CD4-positive, CD25-positive, alpha-beta regulatory T cell (primary cell): ENCODE measurements around the gene HDAC4. TPM values are rescaled to one million over a fixed set of nuclear protein-coding genes. Genes with fewer than 3 reads are reported as not detected.

Experiments
- ATAC-seq, 2 donors: fragments of 150-1000 bp; cut with Tn5 transposase; one replicate each; pipeline ENCODE4 v1.10.0; 2021; ENCODE audit warnings: low read depth in 2 of 2, moderate number of reproducible peaks in 2 of 2, moderate library complexity in 1 of 2
- DNase-seq, 3 donors: peaks; one replicate each; pipeline versions ENCODE4 v3.0.0 to v3.0.0-alpha.2; 2012 to 2022; ENCODE audit warnings: mixed read lengths in 1 of 3
- H3K27ac ChIP-seq: one replicate; pipeline ENCODE4 v1.7.0; 2013; ENCODE audit warnings: mild to moderate bottlenecking, low read length; ENCODE audit not compliant: insufficient read depth, poor library complexity, severe bottlenecking
- H3K27me3 ChIP-seq: one replicate; pipeline ENCODE4 v1.7.0; 2013; ENCODE audit warnings: low read length; ENCODE audit not compliant: control insufficient read depth, insufficient read depth
- H3K36me3 ChIP-seq: one replicate; pipeline ENCODE4 v1.7.0; 2013; ENCODE audit warnings: mild to moderate bottlenecking, low read length, moderate library complexity; ENCODE audit not compliant: control insufficient read depth, insufficient read depth
- H3K4me1 ChIP-seq: 2 replicates; pipeline ENCODE4 v1.7.0; 2013; ENCODE audit warnings: mild to moderate bottlenecking, low read length; ENCODE audit not compliant: insufficient read depth, control insufficient read depth, poor library complexity, severe bottlenecking
- H3K4me3 ChIP-seq: one replicate; pipeline ENCODE4 v1.7.0; 2013; ENCODE audit warnings: low read depth, mild to moderate bottlenecking, low read length, moderate library complexity
- H3K9me3 ChIP-seq, 2 experiments: 1 replicate in 1 of 2; 2 replicates in 1 of 2; pipeline ENCODE4 v1.7.0; 2013; ENCODE audit warnings: low read length in 2 of 2, mild to moderate bottlenecking in 1 of 2, moderate library complexity in 1 of 2; ENCODE audit not compliant: control insufficient read depth in 2 of 2
- H3K27ac Mint-ChIP-seq, 3 donors: one replicate each; pipeline ENCODE4 v1.8.0; 2020 to 2022; ENCODE audit warnings: mild to moderate bottlenecking in 3 of 3, mixed read lengths in 3 of 3, moderate library complexity in 2 of 3
- H3K27me3 Mint-ChIP-seq: one replicate; pipeline ENCODE4 v1.8.0; 2022; ENCODE audit warnings: mild to moderate bottlenecking, mixed read lengths
- H3K36me3 Mint-ChIP-seq: one replicate; pipeline ENCODE4 v1.8.0; 2020; ENCODE audit warnings: mixed read lengths
- H3K4me1 Mint-ChIP-seq, 4 donors: one replicate each; pipeline ENCODE4 v1.8.0; 2020 to 2022; ENCODE audit warnings: mixed read lengths in 4 of 4, mild to moderate bottlenecking in 1 of 4
- H3K4me3 Mint-ChIP-seq, 4 donors: one replicate each; pipeline ENCODE4 v1.8.0; 2020 to 2022; ENCODE audit warnings: mild to moderate bottlenecking in 4 of 4, mixed read lengths in 4 of 4, moderate library complexity in 3 of 4
- H3K9me3 Mint-ChIP-seq, 7 donors: one replicate each; pipeline ENCODE4 v1.8.0; 2020 to 2022; ENCODE audit warnings: mixed read lengths in 7 of 7, mild to moderate bottlenecking in 3 of 7, moderate library complexity in 2 of 7
- polyA plus RNA-seq, 4 donors: library from polyadenylated mRNA; unstranded; fragments of 300-500 nt; fragmentation: Illumina TruSeq; gene quantifications; one replicate each; pipeline ENCODE4 v1.2.3, GENCODE V29; 2021
- total RNA-seq: library from RNA; stranded (reverse); gene quantifications from one replicate; pipeline ENCODE4 v1.2.3, GENCODE V29; 2022

Gene HDAC4
- total and polyA plus RNA-seq, 5 donors from 2014 or later: 6.5 to 118 (median 8.6) TPM

- Mint-ChIP-seq H3K9me3 (peaks cover 0 to 14% (median 2%) of the 10 kb centered on the region in 7 donors), H3K27me3 (no peaks in the 10 kb centered on the region), H3K36me3 (peaks cover 24% of the 10 kb centered on the region), H3K4me1 (peaks cover 31 to 94% (median 60%) of the 10 kb centered on the region in 4 donors), H3K27ac (peak overlapping the region in 2 of 3 donors; percentile 58 to 90), H3K4me3 (peak overlapping the region; percentile 64 to 84 (median 81))
- H3K9me3 ChIP-seq: peaks cover 0 to 3% of the 10 kb centered on the region in 2 experiments
- no peak for DNase-seq
- H3K27me3 ChIP-seq: no peaks in the 10 kb centered on the region
- H3K4me1 ChIP-seq: peaks cover 73% of the 10 kb centered on the region
- peak overlapping the region; percentile 83 for H3K4me3 ChIP-seq
- H3K27ac ChIP-seq: peak overlapping the region; percentile 55
- ATAC-seq: no peak
- H3K36me3 ChIP-seq: peaks cover 11% of the 10 kb centered on the region
These were observed 140.1 kb downstream of the HDAC4 start for GRCh38 chr2:239260546-239261327.

DNA sequence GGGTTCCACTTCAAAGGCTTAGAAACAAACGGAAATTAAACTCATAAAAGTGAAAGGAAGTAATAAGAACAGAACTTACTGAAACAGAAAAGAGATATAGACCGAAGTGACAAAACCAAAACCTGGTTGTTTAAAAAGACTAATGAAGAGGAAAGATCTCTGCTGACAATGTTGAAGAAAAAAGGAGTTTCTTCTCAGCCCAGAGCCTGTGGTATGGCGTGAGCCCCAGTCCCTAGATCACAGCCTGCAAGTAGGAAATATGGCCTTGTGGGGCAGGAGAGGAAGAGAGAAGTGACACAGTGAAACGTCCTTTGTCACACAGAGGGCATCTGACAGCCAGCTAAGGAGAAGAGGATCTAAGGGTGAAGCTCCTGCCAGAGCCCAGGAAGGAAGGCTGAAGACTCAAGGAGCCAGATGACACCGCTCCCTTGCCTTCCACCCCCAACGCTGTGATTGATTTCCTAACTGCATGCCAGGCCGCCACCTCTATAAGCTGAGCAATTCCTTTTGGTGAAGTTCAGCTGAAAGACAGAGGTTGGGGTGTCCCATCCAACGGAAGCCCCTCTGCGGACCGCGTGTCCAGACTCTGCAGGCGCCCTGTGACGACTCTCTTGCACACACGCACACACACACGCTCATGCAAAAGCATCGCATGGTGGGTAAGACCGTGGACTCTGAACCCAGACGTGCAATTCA, 141.1 kb downstream of the HDAC4 start:
- peaks cover 19% of the 10 kb centered on the region for H3K36me3 Mint-ChIP-seq
- H3K4me3 Mint-ChIP-seq: peak overlapping the region; percentile 78 to 84 (median 81)
- ATAC-seq: peak in 1 of 2 donors; percentile 28
- H3K27me3 Mint-ChIP-seq: no peaks in the 10 kb centered on the region
- Histone ChIP-seq H3K36me3 (peaks cover 11% of the 10 kb centered on the region), H3K27ac (peak overlapping the region; percentile 55), H3K4me1 (peaks cover 72% of the 10 kb centered on the region), H3K9me3 (peaks cover 0 to 3% of the 10 kb centered on the region in 2 experiments), H3K4me3 (peak overlapping the region; percentile 83), H3K27me3 (no peaks in the 10 kb centered on the region)
- H3K27ac Mint-ChIP-seq: peak overlapping the region; percentile 89 to 91 (median 90)
- H3K9me3 Mint-ChIP-seq: peaks cover 0 to 14% (median 2%) of the 10 kb centered on the region in 7 donors
- H3K4me1 Mint-ChIP-seq: peaks cover 27 to 94% (median 62%) of the 10 kb centered on the region in 4 donors
- peak in 2 of 3 donors; percentile 26 to 66 for DNase-seq

DNA sequence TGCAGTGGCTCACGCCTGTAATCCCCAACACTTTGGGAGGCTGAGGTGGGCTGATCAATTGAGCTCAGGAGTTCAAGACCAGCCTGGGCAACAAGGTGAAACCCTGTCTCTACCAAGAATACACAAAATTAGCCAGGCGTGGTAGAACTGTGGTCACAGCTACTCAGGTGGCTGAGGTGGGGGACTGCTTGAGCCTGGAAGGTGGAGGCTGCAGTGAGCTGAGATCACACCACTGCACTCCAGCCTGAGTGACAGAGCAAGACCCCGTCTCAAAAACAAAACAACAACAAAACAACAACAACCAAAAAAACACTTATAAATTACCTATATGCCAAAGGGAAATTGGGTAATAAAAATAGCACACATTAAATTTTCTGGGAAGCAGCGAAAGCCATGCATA, 141.6 kb downstream of the HDAC4 start:
- no peak for ATAC-seq
- H3K27ac Mint-ChIP-seq: peak overlapping the region; percentile 89 to 91 (median 90)
- no peaks in the 10 kb centered on the region for H3K27me3 Mint-ChIP-seq
- Histone ChIP-seq H3K27me3 (no peaks in the 10 kb centered on the region), H3K4me3 (peak overlapping the region; percentile 83), H3K27ac (peak overlapping the region; percentile 55), H3K4me1 (peaks cover 70% of the 10 kb centered on the region), H3K9me3 (peaks cover 0 to 3% of the 10 kb centered on the region in 2 experiments), H3K36me3 (peaks cover 11% of the 10 kb centered on the region)
- peaks cover 33 to 94% (median 66%) of the 10 kb centered on the region in 4 donors for H3K4me1 Mint-ChIP-seq
- DNase-seq: no peak
- H3K9me3 Mint-ChIP-seq: peaks cover 0 to 14% (median 2%) of the 10 kb centered on the region in 7 donors
- H3K36me3 Mint-ChIP-seq: peaks cover 19% of the 10 kb centered on the region
- peak overlapping the region; percentile 78 to 84 (median 81) for H3K4me3 Mint-ChIP-seq

DNA sequence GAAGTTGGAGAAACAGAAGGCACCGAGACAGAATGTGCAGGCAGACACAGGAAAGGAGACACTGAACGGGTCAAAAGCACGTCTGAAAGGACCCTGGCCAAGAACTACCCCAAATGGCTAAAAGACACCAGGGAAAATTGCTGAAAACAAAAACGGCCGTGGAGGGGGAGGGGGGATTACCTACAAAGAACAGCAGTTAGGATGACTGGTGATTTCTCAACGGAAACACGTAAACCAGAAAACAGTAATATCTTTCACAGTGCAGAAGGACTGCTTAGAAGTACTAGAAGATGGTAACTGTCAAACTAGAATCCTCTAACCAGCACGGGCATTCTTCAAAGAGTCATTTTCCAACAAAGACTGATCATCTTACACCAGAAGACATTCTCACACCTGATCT, 142.6 kb downstream of the HDAC4 start:
- peaks cover 11% of the 10 kb centered on the region for H3K36me3 ChIP-seq
- Mint-ChIP-seq H3K27ac (peak overlapping the region; percentile 84 to 91 (median 90)), H3K9me3 (peaks cover 0 to 14% (median 2%) of the 10 kb centered on the region in 7 donors), H3K36me3 (peaks cover 23% of the 10 kb centered on the region), H3K4me1 (peaks cover 41 to 94% (median 73%) of the 10 kb centered on the region in 4 donors), H3K27me3 (no peaks in the 10 kb centered on the region), H3K4me3 (peak overlapping the region; percentile 78 to 84 (median 81))
- H3K9me3 ChIP-seq: peaks cover 0 to 3% of the 10 kb centered on the region in 2 experiments
- H3K4me1 ChIP-seq: peaks cover 68% of the 10 kb centered on the region
- ATAC-seq: no peak
- H3K4me3 ChIP-seq: peak overlapping the region; percentile 83
- peak overlapping the region; percentile 44 for H3K27ac ChIP-seq
- DNase-seq: peak in 1 of 3 donors; percentile 60
- H3K27me3 ChIP-seq: no peaks in the 10 kb centered on the region

GRCh38 chr2:239257511-239257937, 143.3 kb downstream of the HDAC4 start:
- peak in 1 of 3 donors; percentile 68 for DNase-seq
- peaks cover 47 to 94% (median 80%) of the 10 kb centered on the region in 4 donors for H3K4me1 Mint-ChIP-seq
- no peaks in the 10 kb centered on the region for H3K27me3 Mint-ChIP-seq
- peaks cover 0 to 3% of the 10 kb centered on the region in 2 experiments for H3K9me3 ChIP-seq
- H3K4me1 ChIP-seq: peaks cover 63% of the 10 kb centered on the region
- H3K27ac Mint-ChIP-seq: peak overlapping the region; percentile 42 to 91 (median 89)
- peaks cover 12% of the 10 kb centered on the region for H3K36me3 ChIP-seq
- H3K9me3 Mint-ChIP-seq: peaks cover 0 to 14% (median 2%) of the 10 kb centered on the region in 7 donors
- H3K4me3 ChIP-seq: no peak overlapping the region
- H3K27ac ChIP-seq: no peak overlapping the region
- peaks cover 29% of the 10 kb centered on the region for H3K36me3 Mint-ChIP-seq
- H3K4me3 Mint-ChIP-seq: peak overlapping the region; percentile 10 to 79 (median 40)
- peak; percentile 68 to 74 for ATAC-seq
- no peaks in the 10 kb centered on the region for H3K27me3 ChIP-seq

DNA sequence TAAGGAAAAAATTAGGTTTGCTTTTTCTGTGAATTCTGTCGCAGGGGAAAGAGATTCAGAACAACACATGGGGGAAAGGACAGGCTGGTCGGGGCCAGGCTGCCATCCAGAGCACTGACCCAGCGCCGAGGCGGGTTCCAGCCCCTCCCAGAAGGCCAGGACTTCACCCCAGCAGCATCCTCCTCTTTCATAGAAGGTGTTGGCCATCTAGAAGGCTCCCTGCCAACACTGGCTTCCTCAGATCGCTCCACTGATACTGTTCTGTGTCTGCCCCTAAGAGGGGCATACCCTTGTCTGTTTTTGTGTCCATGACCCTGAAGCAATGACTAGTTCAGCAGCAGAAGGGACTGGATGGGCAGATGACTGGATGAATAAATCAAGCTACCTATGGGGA, 144.5 kb downstream of the HDAC4 start:
- H3K9me3 ChIP-seq: peaks cover 0 to 3% of the 10 kb centered on the region in 2 experiments
- Mint-ChIP-seq H3K36me3 (peaks cover 34% of the 10 kb centered on the region), H3K27me3 (no peaks in the 10 kb centered on the region), H3K27ac (peak overlapping the region in 1 of 3 donors; percentile 28), H3K4me3 (no peak overlapping the region), H3K9me3 (peaks cover 0 to 14% (median 2%) of the 10 kb centered on the region in 7 donors), H3K4me1 (peaks cover 52 to 97% (median 81%) of the 10 kb centered on the region in 4 donors)
- H3K4me3 ChIP-seq: no peak overlapping the region
- no peaks in the 10 kb centered on the region for H3K27me3 ChIP-seq
- peaks cover 21% of the 10 kb centered on the region for H3K36me3 ChIP-seq
- no peak overlapping the region for H3K27ac ChIP-seq
- no peak for ATAC-seq
- DNase-seq: no peak
- peaks cover 58% of the 10 kb centered on the region for H3K4me1 ChIP-seq

GRCh38 chr2:239255628-239256349, 145.0 kb downstream of the HDAC4 start:
- peak overlapping the region in 1 of 4 donors; percentile 49 for H3K4me3 Mint-ChIP-seq

More at GRCh38 chr2:239255628-239256349, 145.0 kb downstream of the HDAC4 start:
- Mint-ChIP-seq H3K9me3 (peaks cover 0 to 14% (median 2%) of the 10 kb centered on the region in 7 donors), H3K27me3 (no peaks in the 10 kb centered on the region), H3K27ac (peak overlapping the region in 1 of 3 donors; percentile 28), H3K4me1 (peaks cover 52 to 91% (median 80%) of the 10 kb centered on the region in 4 donors), H3K36me3 (peaks cover 35% of the 10 kb centered on the region)
- Histone ChIP-seq H3K4me1 (peaks cover 53% of the 10 kb centered on the region), H3K36me3 (peaks cover 21% of the 10 kb centered on the region), H3K27ac (no peak overlapping the region), H3K27me3 (no peaks in the 10 kb centered on the region), H3K4me3 (no peak overlapping the region), H3K9me3 (peaks cover 0 to 3% of the 10 kb centered on the region in 2 experiments)
- ATAC-seq (no peak), DNase-seq (no peak)
